Duodenal mucosa (tissue), 2 donors: ENCODE results near the gene RRAGD.

ENCODE experiments used
- H3K27ac ChIP-seq: one replicate; pipeline ENCODE4 v1.7.0; 2013; ENCODE audit warnings: low read depth, low read length
- H3K27me3 ChIP-seq, 2 donors: one replicate each; pipeline ENCODE4 v1.7.0; 2013; ENCODE audit warnings: low read length in 2 of 2, control low read depth in 1 of 2; ENCODE audit not compliant: insufficient read depth in 2 of 2, control insufficient read depth in 1 of 2
- H3K36me3 ChIP-seq, 2 donors: one replicate each; pipeline ENCODE4 v1.7.0; 2013; ENCODE audit warnings: low read length in 2 of 2, control low read depth in 1 of 2; ENCODE audit not compliant: insufficient read depth in 2 of 2, control insufficient read depth in 1 of 2
- H3K4me1 ChIP-seq, 2 donors: one replicate each; pipeline ENCODE4 v1.7.0; 2013; ENCODE audit warnings: low read length in 2 of 2, control low read depth in 1 of 2; ENCODE audit not compliant: insufficient read depth in 2 of 2, control insufficient read depth in 1 of 2
- H3K4me3 ChIP-seq, 2 donors: one replicate each; pipeline ENCODE4 v1.7.0; 2013; ENCODE audit warnings: low read length in 2 of 2, low read depth in 1 of 2
- H3K9ac ChIP-seq, 2 donors: one replicate each; pipeline ENCODE4 v1.7.0; 2013; ENCODE audit warnings: low read length in 2 of 2, low read depth in 1 of 2
- H3K9me3 ChIP-seq, 2 donors: one replicate each; pipeline ENCODE4 v1.7.0; 2013; ENCODE audit warnings: low read length in 2 of 2, control low read depth in 1 of 2; ENCODE audit not compliant: control insufficient read depth in 1 of 2

Gene RRAGD

DNA sequence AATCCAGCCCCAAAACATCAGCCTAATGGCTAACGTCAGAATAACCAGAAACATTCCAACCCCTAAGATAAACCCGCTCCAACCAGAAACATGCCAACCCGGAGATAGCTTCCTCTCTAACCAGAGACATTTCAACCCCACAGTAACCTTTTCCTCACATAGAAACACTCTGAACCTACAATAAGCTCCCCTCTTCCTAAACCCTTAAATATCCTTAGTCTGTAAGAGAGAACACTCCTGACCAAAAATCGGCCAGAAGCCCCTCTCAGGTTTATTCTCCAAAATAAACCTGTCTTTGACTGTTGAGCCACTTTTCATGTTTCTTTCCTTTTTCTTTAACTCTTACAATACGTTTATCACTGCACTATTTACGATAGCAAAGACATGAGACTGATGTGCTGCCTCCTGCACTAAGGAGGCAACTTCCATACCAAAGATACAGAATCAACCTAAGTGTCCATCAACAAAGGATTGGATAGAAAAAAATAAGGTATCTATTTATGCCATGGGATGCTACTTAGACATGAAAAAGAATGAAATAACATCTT, 92.0 kb downstream of the RRAGD start:
- peaks cover under 1% of the 10 kb centered on the region in 2 donors for H3K36me3 ChIP-seq
- H3K4me1 ChIP-seq, result no peaks in the 10 kb centered on the region

DNA sequence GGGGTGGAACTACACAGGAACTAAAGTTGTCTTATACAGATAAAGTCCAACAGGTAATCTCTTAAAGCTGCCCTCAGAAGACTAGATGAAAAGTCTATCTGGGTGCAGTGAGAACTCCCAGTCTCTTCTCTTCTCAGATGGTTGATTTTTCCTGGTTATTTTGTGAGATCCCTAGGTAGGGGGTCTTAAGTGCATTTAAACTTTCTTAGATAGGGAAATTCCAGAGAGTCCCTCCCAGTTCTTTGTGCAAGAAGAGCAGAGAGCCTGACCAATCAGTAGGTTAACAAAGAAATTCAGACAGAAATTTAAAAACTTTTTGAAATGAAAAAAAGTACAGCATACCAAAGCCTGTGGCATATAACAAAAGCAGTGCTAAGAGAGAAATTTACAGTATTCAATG, 95.0 kb downstream of the RRAGD start:
- H3K4me1 ChIP-seq, result peaks cover 4 to 13% of the 10 kb centered on the region in 2 donors
- H3K27ac ChIP-seq, result no peak overlapping the region
- peaks cover 0 to 4% of the 10 kb centered on the region in 2 donors for H3K36me3 ChIP-seq
- no peaks in the 10 kb centered on the region for H3K9me3 ChIP-seq
- no peak overlapping the region for H3K4me3 ChIP-seq
- no peaks in the 10 kb centered on the region for H3K27me3 ChIP-seq
- H3K9ac ChIP-seq, result no peak overlapping the region

More for the DNA sequence above, 92.0 kb downstream of the RRAGD start:
- H3K27me3 ChIP-seq, result no peaks in the 10 kb centered on the region
- H3K9me3 ChIP-seq, result no peaks in the 10 kb centered on the region
- no peak overlapping the region for H3K27ac ChIP-seq
- H3K9ac ChIP-seq, result no peak overlapping the region
- no peak overlapping the region for H3K4me3 ChIP-seq

DNA sequence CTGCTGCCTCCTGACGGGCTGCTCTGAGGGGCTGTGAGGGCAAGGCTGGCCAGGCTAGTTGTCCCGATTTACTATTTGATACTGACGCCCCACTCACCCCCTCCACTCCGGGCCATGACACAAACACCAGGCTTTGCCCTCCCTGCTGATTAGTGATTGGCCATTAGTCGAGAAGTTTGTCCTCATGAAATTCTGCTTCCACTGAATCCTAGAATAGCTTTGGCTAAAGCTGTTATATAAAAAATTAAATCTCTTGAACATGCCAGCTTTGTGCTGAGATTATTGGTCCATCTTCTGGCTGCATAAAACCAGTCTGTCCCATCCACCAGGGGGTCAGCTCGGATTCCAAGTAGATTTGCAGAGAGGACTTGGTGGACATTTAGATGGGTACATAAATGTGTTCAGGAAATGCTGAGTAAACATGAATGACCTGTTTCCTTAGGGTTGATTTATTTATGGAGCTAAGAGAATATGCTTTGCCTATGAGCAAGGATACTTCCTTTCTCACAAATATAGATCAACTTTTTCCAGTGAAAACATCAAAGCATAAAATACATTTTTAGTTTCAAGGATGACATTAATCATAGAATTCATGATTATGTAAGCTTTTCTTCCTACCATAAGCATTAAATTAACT, 96.7 kb downstream of the RRAGD start, which contains the start of gene GABRR2:
GABRR2 (minus strand) TSS at position 51 of the 637 bp plus-strand sequence. CDS start 134 bp downstream, outside the sequence.
- no peaks in the 10 kb centered on the region for H3K27me3 ChIP-seq
- no peak within 1 kb of the TSS for H3K27ac ChIP-seq
- no peak within 1 kb of the TSS for H3K9ac ChIP-seq
- no peaks in the 10 kb centered on the region for H3K9me3 ChIP-seq
- H3K4me1 ChIP-seq, result peaks cover 9 to 22% of the 10 kb centered on the region in 2 donors
- no peak within 1 kb of the TSS for H3K4me3 ChIP-seq
- peaks cover 0 to 4% of the 10 kb centered on the region in 2 donors for H3K36me3 ChIP-seq

DNA sequence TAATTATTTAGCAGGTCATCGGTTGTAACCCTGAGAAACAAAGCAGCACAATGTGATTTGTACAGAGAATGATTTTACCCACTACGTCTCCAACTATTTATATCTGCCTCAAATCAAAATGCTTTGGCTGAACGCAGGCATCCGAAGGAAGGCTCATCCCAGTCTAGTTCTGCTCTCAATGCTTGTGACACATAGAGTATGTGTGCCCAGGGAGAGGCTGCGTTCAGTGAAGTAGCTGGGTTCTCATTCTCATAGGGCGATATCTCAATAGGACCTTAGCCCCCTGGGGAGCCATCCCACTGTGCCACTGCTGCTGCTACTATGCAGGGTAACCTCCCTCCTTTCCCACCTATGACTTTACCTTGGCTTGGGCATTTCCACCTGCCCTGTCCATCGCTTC, 97.4 kb downstream of the RRAGD start:
- no peaks in the 10 kb centered on the region for H3K27me3 ChIP-seq
- no peak overlapping the region for H3K4me3 ChIP-seq
- H3K4me1 ChIP-seq, result peaks cover 9 to 22% of the 10 kb centered on the region in 2 donors
- peaks cover 0 to 4% of the 10 kb centered on the region in 2 donors for H3K36me3 ChIP-seq
- no peaks in the 10 kb centered on the region for H3K9me3 ChIP-seq
- H3K27ac ChIP-seq, result no peak overlapping the region
- no peak overlapping the region for H3K9ac ChIP-seq
